ENCODE data around the gene PDGFRB.

DNA sequence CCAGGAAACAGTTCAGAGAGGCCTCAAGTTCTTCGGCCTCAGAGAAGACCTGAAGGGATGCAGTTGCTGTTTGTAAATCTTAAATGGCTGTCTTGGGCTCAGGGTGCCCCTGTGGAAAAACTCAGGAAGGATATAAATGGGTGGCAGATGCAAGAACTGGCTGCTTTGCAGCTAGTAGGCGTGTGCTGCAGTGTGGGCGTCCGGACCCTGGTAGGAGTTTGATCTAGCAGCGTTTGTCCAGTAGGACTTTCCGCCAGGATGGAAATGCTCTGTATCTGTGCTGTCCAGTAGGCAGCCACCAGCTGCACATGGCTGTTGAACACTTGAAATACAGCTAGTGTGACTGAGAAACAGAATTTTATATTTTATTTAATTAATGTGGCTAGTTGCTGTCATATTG lies 18.6 kb upstream of the PDGFRB start:
- TF ChIP-seq, protein P1, sequence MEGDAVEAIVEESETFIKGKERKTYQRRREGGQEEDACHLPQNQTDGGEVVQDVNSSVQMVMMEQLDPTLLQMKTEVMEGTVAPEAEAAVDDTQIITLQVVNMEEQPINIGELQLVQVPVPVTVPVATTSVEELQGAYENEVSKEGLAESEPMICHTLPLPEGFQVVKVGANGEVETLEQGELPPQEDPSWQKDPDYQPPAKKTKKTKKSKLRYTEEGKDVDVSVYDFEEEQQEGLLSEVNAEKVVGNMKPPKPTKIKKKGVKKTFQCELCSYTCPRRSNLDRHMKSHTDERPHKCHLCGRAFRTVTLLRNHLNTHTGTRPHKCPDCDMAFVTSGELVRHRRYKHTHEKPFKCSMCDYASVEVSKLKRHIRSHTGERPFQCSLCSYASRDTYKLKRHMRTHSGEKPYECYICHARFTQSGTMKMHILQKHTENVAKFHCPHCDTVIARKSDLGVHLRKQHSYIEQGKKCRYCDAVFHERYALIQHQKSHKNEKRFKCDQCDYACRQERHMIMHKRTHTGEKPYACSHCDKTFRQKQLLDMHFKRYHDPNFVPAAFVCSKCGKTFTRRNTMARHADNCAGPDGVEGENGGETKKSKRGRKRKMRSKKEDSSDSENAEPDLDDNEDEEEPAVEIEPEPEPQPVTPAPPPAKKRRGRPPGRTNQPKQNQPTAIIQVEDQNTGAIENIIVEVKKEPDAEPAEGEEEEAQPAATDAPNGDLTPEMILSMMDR (optimal IDR thresholded peaks at IDR 0.05 in 1 of 3, IDR thresholded peaks at IDR 0.05 in 1 of 3, conservative IDR thresholded peaks at IDR 0.05 in 1 of 3; ENCODE audit: extremely low read depth in 1 of 3, insufficient read depth in 2 of 3, low read length in 3 of 3): no peak
- no peak for TF ChIP-seq EZH2 (IDR thresholded peaks at IDR 0.05; ENCODE audit: low read length)
